RWPE2 (cell line): ENCODE data around the gene KRT9.
"Not testable (repeated sequence)": the region's sequence is repeated elsewhere in the genome, so short reads cannot be mapped to it uniquely, and the experiment has no call there.

Source experiments
- ATAC-seq: fragments of 200-7000 bp; cut with Tn5 transposase; 3 replicates; pipeline ENCODE4 v1.9.1; 2021; ENCODE audit warnings: low read depth
- DNase-seq: peaks from one replicate; pipeline ENCODE4 v3.0.0-alpha.2; 2020; ENCODE audit warnings: low spot score
- H3K27ac ChIP-seq: fragments of 450-650 bp; 2 replicates; pipeline ENCODE4 v1.5.1; 2017; ENCODE audit warnings: mild to moderate bottlenecking; ENCODE audit not compliant: poor library complexity, severe bottlenecking
- H3K27me3 ChIP-seq: fragments of 250-450 bp; sonication (Bioruptor Pico); 2 replicates; pipeline ENCODE4 v1.5.1; 2021; ENCODE audit warnings: mild to moderate bottlenecking, moderate library complexity; ENCODE audit not compliant: insufficient read depth, poor library complexity, severe bottlenecking
- H3K36me3 ChIP-seq: fragments of 250-450 bp; sonication (Bioruptor Pico); 2 replicates; pipeline ENCODE4 v1.5.1; 2020; ENCODE audit warnings: low read depth, mild to moderate bottlenecking, moderate library complexity
- H3K4me1 ChIP-seq: fragments of 250-450 bp; sonication (Bioruptor Pico); 2 replicates; pipeline ENCODE4 v1.5.1; 2021; ENCODE audit warnings: mild to moderate bottlenecking, moderate library complexity; ENCODE audit not compliant: insufficient read depth, poor library complexity, severe bottlenecking
- H3K4me3 ChIP-seq: fragments of 250-450 bp; sonication (Bioruptor Pico); 2 replicates; pipeline ENCODE4 v1.5.1; 2021; ENCODE audit warnings: mild to moderate bottlenecking, moderate library complexity; ENCODE audit not compliant: severe bottlenecking
- H3K9me3 ChIP-seq: fragments of 250-450 bp; sonication (Bioruptor Pico); 2 replicates; pipeline ENCODE4 v1.5.1; 2021; ENCODE audit warnings: mild to moderate bottlenecking, moderate library complexity; ENCODE audit not compliant: severe bottlenecking
- CTCF ChIP-seq: fragments of 450-650 bp; IDR thresholded peaks from one replicate; pipeline ENCODE4 v1.5.1; 2017; ENCODE audit warnings: mild to moderate bottlenecking, moderate library complexity; ENCODE audit not compliant: poor library complexity, severe bottlenecking

The KRT9 gene

GRCh38 chr17:41571561-41572434 is at the start of gene KRT9:
KRT9 (minus strand) TSS chr17:41572059; CDS start chr17:41571992, 67 bp downstream.
- TF ChIP-seq CTCF, result no peak
- no peaks in the 10 kb centered on the region for H3K4me1 ChIP-seq
- no peaks in the 10 kb centered on the region for H3K9me3 ChIP-seq
- no peak within 1 kb of the TSS for H3K4me3 ChIP-seq
- H3K27ac ChIP-seq, result no peak within 1 kb of the TSS
- H3K27me3 ChIP-seq, result no peaks in the 10 kb centered on the region
- ATAC-seq, result no peak
- H3K36me3 ChIP-seq, result no peaks in the 10 kb centered on the region
- no peak for DNase-seq

- peak; percentile 58 for DNase-seq
- not testable (repeated sequence) for H3K27me3 ChIP-seq, H3K9me3 ChIP-seq, ATAC-seq
- Histone ChIP-seq H3K36me3 (peaks cover 38% of the 10 kb centered on the region), H3K4me1 (peaks cover 21% of the 10 kb centered on the region), H3K4me3 (peak overlapping the region; percentile 49), H3K27ac (peak overlapping the region; percentile 99)
Measured at GRCh38 chr17:41621435-41621817, 49.6 kb upstream of the KRT9 start.

GRCh38 chr17:41620583-41621434 is 49.0 kb upstream of the KRT9 start:
- Histone ChIP-seq H3K4me3 (peak overlapping the region; percentile 49), H3K4me1 (peaks cover 16% of the 10 kb centered on the region), H3K27ac (peak overlapping the region; percentile 99), H3K36me3 (peaks cover 38% of the 10 kb centered on the region), H3K27me3 (no peaks in the 10 kb centered on the region), H3K9me3 (no peaks in the 10 kb centered on the region)
- DNase-seq, result peak; percentile 68
- ATAC-seq, result no peak
- peak; percentile 12 for TF ChIP-seq CTCF

GRCh38 chr17:41619927-41620582 is 48.2 kb upstream of the KRT9 start:
- peak; percentile 71 for DNase-seq
- not testable (repeated sequence) for ATAC-seq, H3K27me3 ChIP-seq, H3K9me3 ChIP-seq, H3K4me3 ChIP-seq
- peak overlapping the region; percentile 99 for H3K27ac ChIP-seq
- peaks cover 13% of the 10 kb centered on the region for H3K4me1 ChIP-seq
- peaks cover 38% of the 10 kb centered on the region for H3K36me3 ChIP-seq

- no peak for TF ChIP-seq CTCF
- DNase-seq, result peak; percentile 83
- ATAC-seq, result peak; percentile 46
- Histone ChIP-seq H3K27me3 (no peaks in the 10 kb centered on the region), H3K4me3 (no peak overlapping the region), H3K27ac (peak overlapping the region; percentile 99), H3K9me3 (no peaks in the 10 kb centered on the region), H3K36me3 (peaks cover 37% of the 10 kb centered on the region), H3K4me1 (peaks cover 14% of the 10 kb centered on the region)
Measured at GRCh38 chr17:41619036-41619926, 47.4 kb upstream of the KRT9 start.
